ENCODE results near the gene MSH5. TPM values are rescaled to one million over a fixed set of nuclear protein-coding genes. Genes with fewer than 3 reads are reported as not detected.

MSH5 gene
- total RNA-seq, 1 experiment from 2014 or later: 38.1 TPM

DNA sequence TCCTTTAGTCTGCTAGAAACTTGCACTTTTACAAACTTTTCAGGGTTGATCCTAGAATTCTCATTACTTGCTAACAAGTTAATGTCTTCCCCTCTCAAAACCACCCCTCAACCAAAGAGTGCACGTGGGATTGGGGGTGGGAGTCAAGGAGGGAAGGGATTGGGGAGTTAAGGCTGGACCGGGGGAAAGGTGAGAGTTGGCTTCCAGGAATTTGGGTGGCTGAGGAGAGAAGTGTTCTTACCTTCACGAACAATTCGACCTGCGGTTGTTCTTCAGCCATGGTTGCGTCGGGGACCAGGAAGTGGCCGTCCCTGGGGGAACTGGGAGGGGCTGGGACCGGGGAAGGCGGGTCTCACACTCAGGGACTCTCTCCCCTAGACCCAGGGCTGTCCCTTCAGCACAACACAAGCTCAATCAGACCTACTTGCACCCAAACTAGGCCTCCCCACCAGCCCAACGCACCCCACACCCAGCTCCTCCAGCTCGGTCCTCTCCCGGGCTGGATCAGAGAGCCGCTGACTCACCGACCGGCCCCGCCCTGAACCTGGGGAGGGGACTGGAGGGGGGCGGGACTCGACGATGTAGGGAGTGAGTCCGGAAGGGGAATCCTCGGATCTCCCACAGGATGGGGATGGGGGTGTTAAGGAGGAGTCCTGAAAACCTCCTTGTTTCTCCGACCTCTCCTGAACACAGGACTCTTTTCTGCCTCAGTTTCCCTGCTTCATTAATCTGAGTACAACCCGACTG is 3.6 kb upstream of the MSH5 start, which contains the start of gene CLIC1:
CLIC1 (minus strand) TSS at position 510 of the 747 bp plus-strand sequence; CDS start at position 280, 230 bp downstream.
- peak; percentile 69 for ATAC-seq
- no peak for DNase-seq (ENCODE audit: low read depth, low spot score)
- ChIA-PET POLR2A (interaction anchor here (0.6 kb wide), 1 partner anchor 78 kb away, joined by 10 read pairs; the partner anchor contains the start of gene HSPA1L), CTCF (interaction anchor here (0.6 kb wide), 1 partner anchor 152 kb away, joined by 3 read pairs; no protein-coding TSS in a partner anchor)
- Histone ChIP-seq H3K4me3 (ENCODE audit: low read depth in 2 of 2, low read length in 2 of 2) (peak within 1 kb of the TSS; percentile 99 to 100), H3K36me3 (ENCODE audit: control insufficient read depth, insufficient read depth, low read length) (peaks cover 21% of the 10 kb centered on the region), H3K27ac (ENCODE audit: low read length) (peak within 1 kb of the TSS; percentile 100), H3K4me1 (ENCODE audit: control insufficient read depth, insufficient read depth, low read length) (peaks cover 57% of the 10 kb centered on the region), H3K9me3 (ENCODE audit: control insufficient read depth, insufficient read depth, low read depth, low read length) (no peaks in the 10 kb centered on the region), H3K27me3 (ENCODE audit: control insufficient read depth, insufficient read depth, low read length) (no peaks in the 10 kb centered on the region)
- TF ChIP-seq, protein P1, sequence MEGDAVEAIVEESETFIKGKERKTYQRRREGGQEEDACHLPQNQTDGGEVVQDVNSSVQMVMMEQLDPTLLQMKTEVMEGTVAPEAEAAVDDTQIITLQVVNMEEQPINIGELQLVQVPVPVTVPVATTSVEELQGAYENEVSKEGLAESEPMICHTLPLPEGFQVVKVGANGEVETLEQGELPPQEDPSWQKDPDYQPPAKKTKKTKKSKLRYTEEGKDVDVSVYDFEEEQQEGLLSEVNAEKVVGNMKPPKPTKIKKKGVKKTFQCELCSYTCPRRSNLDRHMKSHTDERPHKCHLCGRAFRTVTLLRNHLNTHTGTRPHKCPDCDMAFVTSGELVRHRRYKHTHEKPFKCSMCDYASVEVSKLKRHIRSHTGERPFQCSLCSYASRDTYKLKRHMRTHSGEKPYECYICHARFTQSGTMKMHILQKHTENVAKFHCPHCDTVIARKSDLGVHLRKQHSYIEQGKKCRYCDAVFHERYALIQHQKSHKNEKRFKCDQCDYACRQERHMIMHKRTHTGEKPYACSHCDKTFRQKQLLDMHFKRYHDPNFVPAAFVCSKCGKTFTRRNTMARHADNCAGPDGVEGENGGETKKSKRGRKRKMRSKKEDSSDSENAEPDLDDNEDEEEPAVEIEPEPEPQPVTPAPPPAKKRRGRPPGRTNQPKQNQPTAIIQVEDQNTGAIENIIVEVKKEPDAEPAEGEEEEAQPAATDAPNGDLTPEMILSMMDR (IDR thresholded peaks at IDR 0.05): no peak
- peak; percentile 50; the same call in 1 of the 2 replicates for TF ChIP-seq TCF7L2 (IDR thresholded peaks at IDR 0.05; ENCODE audit: low read depth, low read length)
- peak; percentile 83 for TF ChIP-seq POLR2AphosphoS5 (IDR thresholded peaks at IDR 0.05; ENCODE audit: low read depth, low read length)
- 0 out of 2 replicates have a peak, but pooled peaks have one; percentile 54 for TF ChIP-seq SIN3A (IDR thresholded peaks at IDR 0.05; ENCODE audit: borderline replicate concordance, insufficient read depth, low read depth, low read length)
- TF ChIP-seq, protein P2, sequence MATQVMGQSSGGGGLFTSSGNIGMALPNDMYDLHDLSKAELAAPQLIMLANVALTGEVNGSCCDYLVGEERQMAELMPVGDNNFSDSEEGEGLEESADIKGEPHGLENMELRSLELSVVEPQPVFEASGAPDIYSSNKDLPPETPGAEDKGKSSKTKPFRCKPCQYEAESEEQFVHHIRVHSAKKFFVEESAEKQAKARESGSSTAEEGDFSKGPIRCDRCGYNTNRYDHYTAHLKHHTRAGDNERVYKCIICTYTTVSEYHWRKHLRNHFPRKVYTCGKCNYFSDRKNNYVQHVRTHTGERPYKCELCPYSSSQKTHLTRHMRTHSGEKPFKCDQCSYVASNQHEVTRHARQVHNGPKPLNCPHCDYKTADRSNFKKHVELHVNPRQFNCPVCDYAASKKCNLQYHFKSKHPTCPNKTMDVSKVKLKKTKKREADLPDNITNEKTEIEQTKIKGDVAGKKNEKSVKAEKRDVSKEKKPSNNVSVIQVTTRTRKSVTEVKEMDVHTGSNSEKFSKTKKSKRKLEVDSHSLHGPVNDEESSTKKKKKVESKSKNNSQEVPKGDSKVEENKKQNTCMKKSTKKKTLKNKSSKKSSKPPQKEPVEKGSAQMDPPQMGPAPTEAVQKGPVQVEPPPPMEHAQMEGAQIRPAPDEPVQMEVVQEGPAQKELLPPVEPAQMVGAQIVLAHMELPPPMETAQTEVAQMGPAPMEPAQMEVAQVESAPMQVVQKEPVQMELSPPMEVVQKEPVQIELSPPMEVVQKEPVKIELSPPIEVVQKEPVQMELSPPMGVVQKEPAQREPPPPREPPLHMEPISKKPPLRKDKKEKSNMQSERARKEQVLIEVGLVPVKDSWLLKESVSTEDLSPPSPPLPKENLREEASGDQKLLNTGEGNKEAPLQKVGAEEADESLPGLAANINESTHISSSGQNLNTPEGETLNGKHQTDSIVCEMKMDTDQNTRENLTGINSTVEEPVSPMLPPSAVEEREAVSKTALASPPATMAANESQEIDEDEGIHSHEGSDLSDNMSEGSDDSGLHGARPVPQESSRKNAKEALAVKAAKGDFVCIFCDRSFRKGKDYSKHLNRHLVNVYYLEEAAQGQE (IDR thresholded peaks at IDR 0.05; ENCODE audit: insufficient read depth in 1 of 2, low read depth in 2 of 2, low read length in 1 of 2): no peak
- in situ Hi-C loops (cut with HindIII; ENCODE audit: low pct_unique_long_range_greater_than_20kb, low sequenced_read_pairs) (no loop called here), intact Hi-C loops (cut with micrococcal nuclease; ENCODE audit: unreplicated experiment) (loop anchor here (10.0 kb wide), 1 partner anchor 99 kb away; no protein-coding TSS in a partner anchor)
- no TSS peak for BruUV-seq (replicated peaks)

DNA sequence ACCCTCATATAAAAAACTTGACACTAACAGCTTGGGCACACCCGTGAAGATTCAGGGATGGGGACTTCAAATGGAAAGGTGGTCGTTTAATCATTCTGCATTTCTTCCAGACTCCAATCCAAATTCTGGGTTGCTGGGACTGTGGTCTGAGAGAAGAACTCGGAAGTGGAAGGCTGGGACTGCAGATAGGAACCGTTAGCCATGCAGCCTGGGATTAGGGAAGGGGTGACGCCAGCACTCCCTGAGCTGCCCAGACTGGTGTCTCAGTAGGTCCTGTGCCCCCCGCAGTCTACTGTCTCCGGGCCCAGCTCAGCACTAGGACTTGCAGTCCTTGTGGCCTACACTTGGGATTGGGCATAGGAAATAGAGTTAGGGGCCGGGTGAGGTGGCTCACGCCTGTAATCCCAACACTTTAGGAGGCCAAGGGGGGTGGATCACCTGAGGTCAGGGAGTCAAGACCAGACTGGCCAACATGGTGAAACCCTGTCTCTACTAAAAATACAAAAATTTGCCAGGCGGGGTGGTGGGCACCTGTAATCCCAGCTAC is 3.0 kb upstream of the MSH5 start:
- ChIA-PET POLR2A (interaction anchor here (0.6 kb wide), 1 partner anchor 78 kb away, joined by 10 read pairs; the partner anchor contains the start of gene HSPA1L), CTCF (interaction anchor here (0.6 kb wide), 1 partner anchor 153 kb away, joined by 3 read pairs; no protein-coding TSS in a partner anchor)
- Histone ChIP-seq H3K27ac (ENCODE audit: low read length) (peak overlapping the region; percentile 100), H3K4me1 (ENCODE audit: control insufficient read depth, insufficient read depth, low read length) (peaks cover 50% of the 10 kb centered on the region), H3K36me3 (ENCODE audit: control insufficient read depth, insufficient read depth, low read length) (peaks cover 17% of the 10 kb centered on the region), H3K4me3 (ENCODE audit: low read depth in 2 of 2, low read length in 2 of 2) (peak overlapping the region; percentile 99 to 100), H3K27me3 (ENCODE audit: control insufficient read depth, insufficient read depth, low read length) (no peaks in the 10 kb centered on the region), H3K9me3 (ENCODE audit: control insufficient read depth, insufficient read depth, low read depth, low read length) (no peaks in the 10 kb centered on the region)
- ATAC-seq (no peak), DNase-seq (ENCODE audit: low read depth, low spot score) (no peak)
- intact Hi-C loops (cut with micrococcal nuclease; ENCODE audit: unreplicated experiment): loop anchor here (10.0 kb wide), 1 partner anchor 98 kb away; no protein-coding TSS in a partner anchor
- in situ Hi-C loops (cut with HindIII; ENCODE audit: low pct_unique_long_range_greater_than_20kb, low sequenced_read_pairs): no loop called here
- no TSS peak for BruUV-seq (replicated peaks)
- TF ChIP-seq, protein P1 (IDR thresholded peaks at IDR 0.05): no peak
- TF ChIP-seq TCF7L2 (IDR thresholded peaks at IDR 0.05; ENCODE audit: low read depth, low read length) (no peak), POLR2AphosphoS5 (IDR thresholded peaks at IDR 0.05; ENCODE audit: low read depth, low read length) (no peak), SIN3A (IDR thresholded peaks at IDR 0.05; ENCODE audit: borderline replicate concordance, insufficient read depth, low read depth, low read length) (no peak)
- TF ChIP-seq, protein P2 (IDR thresholded peaks at IDR 0.05; ENCODE audit: insufficient read depth in 1 of 2, low read depth in 2 of 2, low read length in 1 of 2): no peak

All from Panc1 (cell line).